ENCODE data around the gene SEMG2. TPM values are rescaled to one million over a fixed set of nuclear protein-coding genes. Genes with fewer than 3 reads are reported as not detected.
A peak's percentile ranks its signal among the peaks of the same experiment; 100 is the strongest.

Gene SEMG2
- total and polyA plus RNA-seq, 10 of the 15 experiments (the other 5 are each of a cell fraction or from before 2014, with no cell fraction given), result not detected

DNA sequence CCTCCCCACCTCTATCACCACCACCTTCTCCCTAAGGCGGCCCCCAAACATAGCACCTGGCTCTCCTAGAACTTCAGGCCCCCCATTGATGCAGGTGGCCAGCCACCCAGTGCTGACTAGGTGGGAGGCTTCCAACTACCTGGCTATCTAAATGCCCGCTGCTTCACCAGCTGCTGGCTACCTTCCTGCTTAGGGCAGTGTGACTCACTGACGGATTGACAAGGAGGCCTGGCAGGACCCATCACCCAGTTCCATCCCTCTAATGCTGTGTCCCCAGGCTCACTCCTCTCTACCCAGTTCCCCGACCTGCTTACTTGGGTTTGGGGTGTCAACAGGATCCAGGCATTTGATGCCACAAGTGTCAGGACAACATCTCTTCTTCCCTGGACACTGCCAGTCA, 32.1 kb downstream of the SEMG2 start (continued):
- TF ChIP-seq, protein P1, sequence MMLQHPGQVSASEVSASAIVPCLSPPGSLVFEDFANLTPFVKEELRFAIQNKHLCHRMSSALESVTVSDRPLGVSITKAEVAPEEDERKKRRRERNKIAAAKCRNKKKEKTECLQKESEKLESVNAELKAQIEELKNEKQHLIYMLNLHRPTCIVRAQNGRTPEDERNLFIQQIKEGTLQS (IDR thresholded peaks at IDR 0.05; ENCODE audit: borderline replicate concordance, extremely low read depth, low read depth, low read length), result no peak
- no peak for TF ChIP-seq PAX5 (IDR thresholded peaks at IDR 0.05; ENCODE audit: borderline replicate concordance, low read depth, low read length)
- no peak for TF ChIP-seq CHD2 (IDR thresholded peaks at IDR 0.05; ENCODE audit: borderline replicate concordance, low read depth, low read length)

DNA sequence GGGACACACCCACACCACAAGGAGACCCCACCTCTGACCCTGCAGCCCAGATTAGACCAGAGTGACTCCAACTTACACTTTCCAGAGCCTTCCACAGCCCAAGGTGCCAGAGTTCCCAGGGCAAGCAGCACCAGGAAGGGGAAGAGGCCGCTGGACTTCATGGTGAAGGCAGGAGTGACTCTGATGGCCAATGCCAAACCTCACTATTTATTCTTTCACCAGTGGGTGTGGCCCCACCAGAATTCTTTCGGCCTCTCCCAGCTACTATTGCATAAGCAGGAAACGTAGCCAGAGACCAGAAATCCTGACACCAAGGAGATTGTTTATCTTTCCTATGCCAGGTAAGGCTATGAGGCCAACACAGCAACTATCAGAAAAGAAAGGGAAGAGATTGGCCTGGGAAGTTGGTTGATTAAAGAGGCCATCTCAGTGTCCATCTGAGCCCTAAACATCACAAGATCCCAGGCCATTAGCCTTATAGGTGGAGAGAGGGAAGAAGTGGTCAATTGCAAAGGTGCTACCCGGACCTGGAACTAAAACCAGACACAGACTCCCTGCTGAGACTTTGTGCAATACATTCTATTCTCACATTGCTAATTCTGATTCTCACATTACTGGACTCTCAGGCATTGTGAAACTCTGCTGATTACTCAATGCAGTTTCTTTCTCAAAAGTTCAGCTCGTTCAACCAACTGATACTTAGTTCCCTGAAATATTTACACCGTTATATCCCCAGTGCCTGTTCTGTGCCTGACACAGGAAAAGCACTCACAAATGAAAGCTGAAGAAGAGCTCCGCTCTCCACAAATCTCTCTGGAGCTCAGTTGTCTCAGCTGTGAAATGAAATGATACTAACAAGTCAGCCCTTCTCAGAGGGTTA, 33.5 kb downstream of the SEMG2 start, which contains the start of gene SLPI:
Gene SLPI, minus strand, starts transcription at position 182 of the 880 bp plus-strand sequence. Its CDS starts 21 bp downstream, at position 161.
- CTCF ChIA-PET, result interaction anchor here (0.6 to 1.2 kb wide), 2 partner anchors 40 to 180 kb away, joined by 4 to 5 read pairs; no protein-coding TSS in a partner anchor
- H4K20me1 ChIP-seq (ENCODE audit: control insufficient read depth, insufficient read depth), result no peaks in the 10 kb centered on the region
- no peak within 1 kb of the TSS for H3K4me3 ChIP-seq
- ATAC-seq (peak; percentile 65), DNase-seq (ENCODE audit: low read depth, low spot score) (no peak), FAIRE-seq (peak; percentile 85)
- intact Hi-C loops (cut with micrococcal nuclease; ENCODE audit: unreplicated experiment) (no loop called here), in situ Hi-C loops (cut with MboI) (no loop called here)
- no peak within 1 kb of the TSS for H2AFZ ChIP-seq (ENCODE audit: control insufficient read depth, low read depth, low read length)
- no TSS peak for BruUV-seq (replicated peaks)
- RAD21 ChIA-PET (ENCODE audit: unreplicated experiment), result interaction anchor here (0.9 kb wide), 1 partner anchor 36 kb away, joined by 3 read pairs; no protein-coding TSS in a partner anchor
- POLR2A ChIA-PET, result interaction anchor here (0.6 kb wide), 1 partner anchor 46 kb away, joined by 7 read pairs; no protein-coding TSS in a partner anchor
- H3K27ac ChIP-seq (ENCODE audit: control insufficient read depth, insufficient read depth), result no peak within 1 kb of the TSS
- 7% methylated on average over 7 of the region's 7 CpGs for WGBS (ENCODE audit: insufficient coverage, insufficient replicate concordance, low lambda C conversion rate, missing lambda C conversion rate)
- no peak within 1 kb of the TSS for H3K4me2 ChIP-seq (ENCODE audit: control insufficient read depth, insufficient read depth)
- H3K27me3 ChIP-seq (replicated peaks in 1 of 2; ENCODE audit: control insufficient read depth in 2 of 2, insufficient read depth in 2 of 2, low read length in 1 of 2), result peaks cover 0 to 10% of the 10 kb centered on the region in 2 experiments; a peak in 3 of 4 replicates
- TF ChIP-seq, protein P2, sequence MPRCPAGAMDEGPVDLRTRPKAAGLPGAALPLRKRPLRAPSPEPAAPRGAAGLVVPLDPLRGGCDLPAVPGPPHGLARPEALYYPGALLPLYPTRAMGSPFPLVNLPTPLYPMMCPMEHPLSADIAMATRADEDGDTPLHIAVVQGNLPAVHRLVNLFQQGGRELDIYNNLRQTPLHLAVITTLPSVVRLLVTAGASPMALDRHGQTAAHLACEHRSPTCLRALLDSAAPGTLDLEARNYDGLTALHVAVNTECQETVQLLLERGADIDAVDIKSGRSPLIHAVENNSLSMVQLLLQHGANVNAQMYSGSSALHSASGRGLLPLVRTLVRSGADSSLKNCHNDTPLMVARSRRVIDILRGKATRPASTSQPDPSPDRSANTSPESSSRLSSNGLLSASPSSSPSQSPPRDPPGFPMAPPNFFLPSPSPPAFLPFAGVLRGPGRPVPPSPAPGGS (IDR thresholded peaks at IDR 0.05; ENCODE audit: borderline replicate concordance, insufficient read depth, low read depth, low read length, poor library complexity, severe bottlenecking), result peak; percentile 37
- TF ChIP-seq SRF (IDR thresholded peaks at IDR 0.05; ENCODE audit: low read depth in 2 of 2, low read length in 2 of 2), result no peak
- H3K36me3 ChIP-seq (ENCODE audit: control insufficient read depth in 2 of 2, insufficient read depth in 2 of 2, low read length in 1 of 2), result no peaks in the 10 kb centered on the region
- H3K9me3 ChIP-seq (replicated peaks; ENCODE audit: control insufficient read depth, insufficient read depth, low read length), result no peaks in the 10 kb centered on the region
- SMC1A ChIA-PET (ENCODE audit: uncharacterized antibody, unreplicated experiment), result interaction anchor here (0.8 to 1.2 kb wide), 2 partner anchors 25 to 159 kb away, joined by 3 read pairs; no protein-coding TSS in a partner anchor
- H3K9ac ChIP-seq (ENCODE audit: control insufficient read depth, insufficient read depth, low read length), result no peak within 1 kb of the TSS
- H3K4me1 ChIP-seq (ENCODE audit: control insufficient read depth, insufficient read depth, low read length), result peaks cover 4% of the 10 kb centered on the region
- H3K79me2 ChIP-seq (ENCODE audit: control insufficient read depth, insufficient read depth, low read length), result no peaks in the 10 kb centered on the region

Data from GM12878 (cell line).